ENCODE measurements around the gene NFKBIE.

Gene NFKBIE

GRCh38 chr6:44214307-44214706, 51.0 kb downstream of the NFKBIE start:
- no peak overlapping the region for H3K4me3 ChIP-seq (replicated peaks; ENCODE audit: insufficient read depth, low read length)
- no peaks in the 10 kb centered on the region for H3K27me3 ChIP-seq (ENCODE audit: insufficient read depth, poor library complexity, severe bottlenecking)
- TF ChIP-seq SPI1 (IDR thresholded peaks at IDR 0.05; ENCODE audit: borderline replicate concordance, low read depth) = no peak
- no peak for TF ChIP-seq REST (IDR thresholded peaks at IDR 0.05; ENCODE audit: insufficient replicate concordance, low read depth)
- TF ChIP-seq POLR2AphosphoS5 (IDR thresholded peaks at IDR 0.05; ENCODE audit: low read depth) = no peak
- TF ChIP-seq CTCF (IDR thresholded peaks at IDR 0.05; ENCODE audit: insufficient read depth, low read length) = no peak
- no peak for TF ChIP-seq GABPA (IDR thresholded peaks at IDR 0.05; ENCODE audit: low read depth)
- H3K27ac ChIP-seq (replicated peaks) = no peak overlapping the region
- DNase-seq (ENCODE audit: low read depth in 1 of 2, low spot score in 1 of 2) = no peak

- H3K27ac ChIP-seq (replicated peaks) = peak overlapping the region; percentile 25
- H3K4me3 ChIP-seq (replicated peaks; ENCODE audit: insufficient read depth, low read length) = no peak overlapping the region
- TF ChIP-seq SPI1 (IDR thresholded peaks at IDR 0.05; ENCODE audit: borderline replicate concordance, low read depth) = peak; percentile 72
- TF ChIP-seq CTCF (IDR thresholded peaks at IDR 0.05; ENCODE audit: insufficient read depth, low read length) = no peak
- TF ChIP-seq POLR2AphosphoS5 (IDR thresholded peaks at IDR 0.05; ENCODE audit: low read depth) = no peak
- no peak for TF ChIP-seq REST (IDR thresholded peaks at IDR 0.05; ENCODE audit: insufficient replicate concordance, low read depth)
- TF ChIP-seq GABPA (IDR thresholded peaks at IDR 0.05; ENCODE audit: low read depth) = no peak
- peak in 1 of 2 experiments; percentile 62 for DNase-seq (ENCODE audit: low read depth in 1 of 2, low spot score in 1 of 2)
- no peaks in the 10 kb centered on the region for H3K27me3 ChIP-seq (ENCODE audit: insufficient read depth, poor library complexity, severe bottlenecking)
Measured at GRCh38 chr6:44211284-44211683, 54.1 kb downstream of the NFKBIE start.

Measured in HL-60 (cell line).